ENCODE results near the gene SHISA6. TPM values are rescaled to one million over a fixed set of nuclear protein-coding genes. Genes with fewer than 3 reads are reported as not detected.
A peak's percentile ranks its signal among the peaks of the same experiment; 100 is the strongest.

SHISA6 gene
- total RNA-seq, 1 experiment from 2014 or later: 2.9 TPM

GRCh38 chr17:11557727-11558452, 316.9 kb downstream of the SHISA6 start:
- no peak overlapping the region for H3K27ac Mint-ChIP-seq
- no peak overlapping the region for H3K4me3 Mint-ChIP-seq
- peaks cover 13% of the 10 kb centered on the region for H3K27me3 Mint-ChIP-seq (ENCODE audit: low read depth)
- WGBS (ENCODE audit: extremely low coverage, insufficient read length, low lambda C conversion rate): no CpG with 5 or more reads among the region's 46 CpGs
- Histone ChIP-seq H3K23me2 (ENCODE audit: insufficient read length, low read depth, low read length, poor library complexity, severe bottlenecking) (no peaks in the 10 kb centered on the region), H2AK5ac (ENCODE audit: insufficient read length, low read length) (no peak overlapping the region), H3K9me3 (ENCODE audit: control insufficient read depth, low read depth, low read length) (no peaks in the 10 kb centered on the region), H3T11ph (ENCODE audit: low read length) (no peak overlapping the region), H3K18ac (ENCODE audit: insufficient read length, low read depth, low read length) (no peak overlapping the region), H4K20me1 (ENCODE audit: control insufficient read depth, insufficient read depth, insufficient read length) (no peaks in the 10 kb centered on the region), H4K91ac (ENCODE audit: insufficient read length, low read depth, low read length) (no peak overlapping the region), H3K56ac (ENCODE audit: insufficient read length, low read depth, low read length) (no peak overlapping the region), H2BK15ac (ENCODE audit: low read depth, low read length) (no peak overlapping the region), H3K14ac (ENCODE audit: insufficient read depth, low read length) (peak overlapping the region; percentile 64), H4K5ac (ENCODE audit: insufficient read length, low read depth, low read length) (no peak overlapping the region), H3K4me1 (ENCODE audit: insufficient read depth, low read length) (no peaks in the 10 kb centered on the region), H3K23ac (ENCODE audit: insufficient read length, low read depth, low read length) (no peak overlapping the region), H3K4me2 (ENCODE audit: insufficient read depth, insufficient read length, low read length) (no peak overlapping the region), H2BK20ac (ENCODE audit: low read depth, low read length, poor library complexity, severe bottlenecking) (no peak overlapping the region), H3K9ac (ENCODE audit: extremely low read depth, insufficient read length, low read length) (no peak overlapping the region), H2AFZ (ENCODE audit: low read length) (no peak overlapping the region), H3K79me2 (ENCODE audit: insufficient read depth, low read length) (no peaks in the 10 kb centered on the region), H3K27me3 (ENCODE audit: insufficient read depth, low read length) (no peaks in the 10 kb centered on the region), H2BK5ac (ENCODE audit: insufficient read length, low read length) (no peak overlapping the region), H2BK12ac (ENCODE audit: insufficient read length, low read depth, low read length) (no peak overlapping the region), H2BK120ac (ENCODE audit: low read depth, low read length, poor library complexity, severe bottlenecking) (no peak overlapping the region), H3K4ac (ENCODE audit: low read depth, low read length) (no peak overlapping the region), H3K79me1 (ENCODE audit: insufficient read depth, low read depth, low read length, poor library complexity, severe bottlenecking) (no peaks in the 10 kb centered on the region), H3K27ac (ENCODE audit: insufficient read length, low read depth, low read length) (no peak overlapping the region), H4K8ac (replicated peaks; ENCODE audit: insufficient read length, low read depth, low read length) (no peak overlapping the region)
- no peaks in the 10 kb centered on the region; a peak in 1 of 5 replicates for H3K9me3 Mint-ChIP-seq
- no peaks in the 10 kb centered on the region for H3K36me3 Mint-ChIP-seq (ENCODE audit: insufficient read depth in 1 of 3, low read depth in 3 of 3)
- no peak for DNase-seq
- no peak for TF ChIP-seq CTCF (conservative IDR thresholded peaks at IDR 0.05)
- peaks cover 8 to 16% of the 10 kb centered on the region in 2 experiments for H3K4me1 Mint-ChIP-seq
